ENCODE results near the gene SLC39A2. TPM values are rescaled to one million over a fixed set of nuclear protein-coding genes. Genes with fewer than 3 reads are reported as not detected.

Gene SLC39A2
- total and polyA plus RNA-seq, 4 donors: 0.05 to 0.08 TPM; not detected in 2

- TF ChIP-seq, protein P1, sequence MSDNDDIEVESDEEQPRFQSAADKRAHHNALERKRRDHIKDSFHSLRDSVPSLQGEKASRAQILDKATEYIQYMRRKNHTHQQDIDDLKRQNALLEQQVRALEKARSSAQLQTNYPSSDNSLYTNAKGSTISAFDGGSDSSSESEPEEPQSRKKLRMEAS (IDR thresholded peaks at IDR 0.05): no peak
- TF ChIP-seq YY1 (IDR thresholded peaks at IDR 0.05) (no peak), HNF4G (IDR thresholded peaks at IDR 0.05) (no peak), CTCF (IDR thresholded peaks at IDR 0.05; ENCODE audit: low read depth, low read length, missing input control) (no peak), RXRA (IDR thresholded peaks at IDR 0.05) (no peak), SP1 (IDR thresholded peaks at IDR 0.05) (no peak), FOXA2 (IDR thresholded peaks at IDR 0.05) (no peak), ZBTB33 (IDR thresholded peaks at IDR 0.05) (no peak), FOXA1 (IDR thresholded peaks at IDR 0.05) (no peak), JUND (IDR thresholded peaks at IDR 0.05) (no peak), TAF1 (conservative IDR thresholded peaks at IDR 0.05) (no peak), HNF4A (conservative IDR thresholded peaks at IDR 0.05) (no peak), GABPA (IDR thresholded peaks at IDR 0.05 in 1 of 2, conservative IDR thresholded peaks at IDR 0.05 in 1 of 2) (no peak), NR2F2 (IDR thresholded peaks at IDR 0.05) (no peak), RAD21 (IDR thresholded peaks at IDR 0.05) (no peak), EGR1 (IDR thresholded peaks at IDR 0.05; ENCODE audit: low read depth in 2 of 2) (no peak), REST (IDR thresholded peaks at IDR 0.05) (no peak)
- TF ChIP-seq, protein P2, sequence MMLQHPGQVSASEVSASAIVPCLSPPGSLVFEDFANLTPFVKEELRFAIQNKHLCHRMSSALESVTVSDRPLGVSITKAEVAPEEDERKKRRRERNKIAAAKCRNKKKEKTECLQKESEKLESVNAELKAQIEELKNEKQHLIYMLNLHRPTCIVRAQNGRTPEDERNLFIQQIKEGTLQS (IDR thresholded peaks at IDR 0.05): no peak
- no peak for DNase-seq (ENCODE audit: low spot score)
- 57% methylated on average over 4 of the region's 4 CpGs for WGBS
- no peak overlapping the region for H3K4me3 ChIP-seq (ENCODE audit: low read depth in 1 of 3, low read length in 3 of 3)
- no peak overlapping the region for H3K27ac ChIP-seq (ENCODE audit: low read depth in 1 of 2, low read length in 2 of 2)
- peaks cover 14 to 53% (median 46%) of the 10 kb centered on the region in 4 donors for H3K36me3 ChIP-seq (ENCODE audit: control insufficient read depth in 4 of 4, insufficient read depth in 3 of 4, low read depth in 1 of 4, low read length in 3 of 4)
- H3K9ac ChIP-seq (ENCODE audit: low read depth in 1 of 2, low read length in 2 of 2): no peak overlapping the region
- no peaks in the 10 kb centered on the region for H3K9me3 ChIP-seq (ENCODE audit: control insufficient read depth in 4 of 4, low read length in 3 of 4)
- no peaks in the 10 kb centered on the region for H3K4me1 ChIP-seq (ENCODE audit: control insufficient read depth in 4 of 4, insufficient read depth in 4 of 4, low read length in 3 of 4)
- H3K27me3 ChIP-seq (ENCODE audit: control insufficient read depth in 4 of 4, insufficient read depth in 4 of 4, low read length in 3 of 4): no peaks in the 10 kb centered on the region
These were observed 2.0 kb upstream of the SLC39A2 start for GRCh38 chr14:20997115-20997514.

All from liver (tissue), 9 donors.